GM12892 (cell line): ENCODE measurements around the gene CTDSP1. TPM values are rescaled to one million over a fixed set of nuclear protein-coding genes. Genes with fewer than 3 reads are reported as not detected.

Source experiments
- DNase-seq: peaks from one replicate; pipeline ENCODE4 v3.0.0; 2011; ENCODE audit not compliant: insufficient read length
- FAIRE-seq: peaks from 2 replicates; lab custom pipeline; 2011; peaks lifted over from hg19 to GRCh38; lab: Jason Lieb, UNC
- POLR2A ChIP-seq: IDR thresholded peaks from 2 replicates; pipeline ENCODE4 v1.6.1; 2011; ENCODE audit warnings: low read depth, low read length, control low read depth
- POLR2AphosphoS5 ChIP-seq: IDR thresholded peaks from 2 replicates; pipeline ENCODE4 v1.6.1; 2011; ENCODE audit warnings: low read depth, low read length, control low read depth
- TAF1 ChIP-seq: IDR thresholded peaks from 2 replicates; pipeline ENCODE4 v1.6.1; 2011; ENCODE audit warnings: low read depth, mild to moderate bottlenecking, control low read depth, low read length, borderline replicate concordance
- polyA plus RNA-seq: library from polyadenylated mRNA; unstranded; fragments of >200 nt; gene quantifications from one replicate; pipeline ENCODE4 v1.2.1, GENCODE V29; 2012; ENCODE audit warnings: missing spikeins, inconsistent platforms; ENCODE audit not compliant: missing spikeins

Gene CTDSP1, protein sequence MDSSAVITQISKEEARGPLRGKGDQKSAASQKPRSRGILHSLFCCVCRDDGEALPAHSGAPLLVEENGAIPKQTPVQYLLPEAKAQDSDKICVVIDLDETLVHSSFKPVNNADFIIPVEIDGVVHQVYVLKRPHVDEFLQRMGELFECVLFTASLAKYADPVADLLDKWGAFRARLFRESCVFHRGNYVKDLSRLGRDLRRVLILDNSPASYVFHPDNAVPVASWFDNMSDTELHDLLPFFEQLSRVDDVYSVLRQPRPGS
- 32.1 TPM for polyA plus RNA-seq

DNA sequence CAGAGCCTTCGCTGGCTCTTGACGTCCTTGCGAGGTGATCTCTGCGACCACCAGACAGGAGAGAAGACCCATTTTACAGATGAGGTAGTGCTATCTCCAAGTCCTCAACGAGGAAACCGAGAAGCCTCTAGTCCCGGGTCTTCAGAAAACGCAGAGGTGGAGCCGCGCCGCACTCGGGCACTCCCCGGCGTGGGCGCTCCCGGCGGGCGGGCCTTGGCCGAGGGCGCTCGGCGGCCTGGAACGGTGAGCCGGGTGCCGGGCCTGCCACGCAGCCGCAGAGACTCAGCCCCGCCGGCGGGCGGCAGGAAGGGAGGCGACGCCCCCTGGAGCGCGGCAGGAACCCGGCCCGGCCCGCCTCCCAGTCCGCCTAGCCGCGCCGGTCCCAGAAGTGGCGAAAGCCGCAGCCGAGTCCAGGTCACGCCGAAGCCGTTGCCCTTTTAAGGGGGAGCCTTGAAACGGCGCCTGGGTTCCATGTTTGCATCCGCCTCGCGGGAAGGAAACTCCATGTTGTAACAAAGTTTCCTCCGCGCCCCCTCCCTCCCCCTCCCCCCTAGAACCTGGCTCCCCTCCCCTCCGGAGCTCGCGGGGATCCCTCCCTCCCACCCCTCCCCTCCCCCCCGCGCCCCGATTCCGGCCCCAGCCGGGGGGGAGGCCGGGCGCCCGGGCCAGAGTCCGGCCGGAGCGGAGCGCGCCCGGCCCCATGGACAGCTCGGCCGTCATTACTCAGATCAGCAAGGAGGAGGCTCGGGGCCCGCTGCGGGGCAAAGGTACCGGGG, at the start of gene CTDSP1:
CTDSP1 (plus strand) TSS at position 478 of the 776 bp plus-strand sequence; CDS start at position 701, 223 bp downstream.
- TF ChIP-seq TAF1 (no peak), POLR2A (0 out of 2 replicates have a peak, but pooled peaks have one; percentile 40)
- FAIRE-seq, result peak; percentile 97
- peak; percentile 89 for DNase-seq

DNA sequence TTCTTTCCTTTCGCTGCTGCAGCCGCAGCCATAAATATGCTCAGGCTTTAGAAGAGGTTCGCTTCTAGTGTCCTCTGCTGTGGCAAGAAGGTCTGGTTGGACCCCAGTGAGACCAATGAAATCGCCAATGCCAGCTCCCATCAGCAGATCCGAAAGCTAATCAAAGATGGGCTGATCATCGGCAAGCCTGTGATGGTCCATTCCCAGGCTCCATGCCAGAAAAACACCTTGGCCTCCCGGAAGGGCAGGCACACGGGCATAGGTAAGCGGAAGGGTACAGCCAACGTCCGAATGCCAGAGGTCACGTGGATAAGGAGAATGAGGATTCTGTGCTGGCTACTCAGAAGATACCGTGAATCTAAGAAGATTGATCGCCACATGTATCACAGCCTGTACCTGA, 45.6 kb upstream of the CTDSP1 start:
- DNase-seq (no peak), FAIRE-seq (no peak)
- no peak for TF ChIP-seq POLR2AphosphoS5
- TF ChIP-seq POLR2A, result no peak
- TF ChIP-seq TAF1, result no peak

DNA sequence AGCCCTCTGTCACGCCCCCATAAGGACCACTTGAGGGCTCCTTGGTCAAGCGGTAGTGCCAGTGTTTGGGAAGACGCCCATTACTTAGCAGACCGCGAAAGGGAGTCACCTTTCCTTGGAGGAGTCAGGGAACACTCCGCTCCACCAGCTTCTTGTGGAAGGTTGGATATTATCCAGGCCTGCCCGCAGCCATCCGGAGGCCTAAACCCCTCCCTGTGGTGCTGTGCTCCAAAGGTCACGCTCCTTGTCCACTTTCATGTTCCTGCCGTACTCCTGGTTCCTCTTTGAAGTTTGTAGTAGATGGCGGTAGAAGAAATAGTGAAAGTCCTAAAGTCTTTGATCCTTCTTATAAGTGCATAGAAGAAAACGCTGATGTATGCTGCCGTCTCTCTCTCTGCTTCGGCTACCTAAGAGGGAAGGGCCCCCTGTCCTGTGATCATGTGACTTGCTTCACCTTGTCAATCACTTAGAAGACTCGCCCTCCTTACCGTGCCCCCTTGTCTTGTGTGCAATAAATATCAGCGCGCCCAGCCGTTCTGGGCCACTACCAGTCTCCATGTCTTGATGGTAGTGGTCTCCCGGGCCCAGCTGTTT, 44.7 kb upstream of the CTDSP1 start:
- DNase-seq, result no peak
- TF ChIP-seq TAF1, result no peak
- TF ChIP-seq POLR2A, result no peak
- TF ChIP-seq POLR2AphosphoS5, result no peak
- no peak for FAIRE-seq

DNA sequence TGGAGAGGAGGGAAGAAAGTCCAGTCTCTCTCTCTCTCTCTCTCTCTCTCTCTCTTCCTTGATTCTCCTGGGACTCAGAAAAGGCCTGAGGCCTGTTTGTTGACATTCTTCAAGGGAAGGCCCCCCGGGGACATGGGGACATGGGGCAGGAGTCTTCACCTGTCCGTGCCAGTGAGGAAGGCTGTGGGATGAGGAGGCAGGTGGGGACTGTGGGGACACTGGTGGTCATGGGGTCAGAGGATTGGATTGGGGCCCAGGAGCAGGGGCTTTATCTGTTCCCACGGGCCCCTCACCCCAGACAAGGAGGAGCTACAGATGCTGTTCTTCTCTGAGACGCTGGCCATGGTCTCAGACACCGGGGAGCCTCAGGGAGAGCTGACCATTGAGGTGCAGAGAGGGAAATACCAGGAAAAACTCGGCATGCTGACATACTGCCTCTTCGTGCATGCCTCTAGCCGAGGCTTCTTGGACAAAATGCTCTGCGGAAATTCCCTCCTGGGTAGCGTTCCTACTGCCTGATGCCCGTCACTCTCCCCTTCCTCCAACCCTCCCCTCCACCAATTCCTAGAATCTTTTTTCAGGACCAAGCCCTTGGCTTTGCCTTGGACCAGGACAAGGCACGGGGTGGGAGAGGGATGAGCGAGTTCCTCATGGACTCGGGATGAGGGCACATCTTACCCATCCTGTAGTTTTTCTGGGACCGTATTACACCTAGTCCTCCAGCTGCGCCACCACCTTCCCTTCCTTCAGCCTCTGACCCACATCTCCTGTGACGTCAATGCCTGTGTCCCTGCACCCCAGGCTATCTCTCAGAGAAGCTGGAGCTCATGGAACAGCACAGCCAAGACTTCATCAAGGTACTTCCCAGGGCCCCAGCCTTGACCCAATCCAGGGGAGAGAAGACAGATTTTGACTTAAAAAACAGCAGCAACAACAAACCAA, 42.2 kb upstream of the CTDSP1 start:
- FAIRE-seq (no peak), DNase-seq (no peak)
- TF ChIP-seq TAF1, result no peak
- no peak for TF ChIP-seq POLR2AphosphoS5
- TF ChIP-seq POLR2A, result no peak

DNA sequence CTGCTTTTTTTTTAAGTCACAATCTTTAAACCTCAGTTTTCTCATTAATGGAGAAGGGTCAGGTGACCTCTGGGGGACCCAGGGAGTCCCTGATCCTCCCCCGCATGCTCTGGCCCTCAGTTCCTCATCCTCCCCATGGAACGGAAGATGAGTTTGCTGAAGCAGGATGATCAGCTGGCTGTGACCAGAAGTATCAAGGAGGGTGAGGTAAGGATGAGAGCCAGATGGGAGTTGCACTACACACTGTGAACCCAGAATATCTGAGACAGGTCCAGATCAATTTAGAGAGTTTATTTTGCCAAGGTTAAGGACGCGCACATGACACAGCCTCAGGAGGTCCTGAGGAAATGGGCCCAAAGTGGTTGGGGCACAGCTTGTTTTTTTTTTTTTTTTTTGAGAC, 39.2 kb upstream of the CTDSP1 start:
- DNase-seq, result no peak

DNA sequence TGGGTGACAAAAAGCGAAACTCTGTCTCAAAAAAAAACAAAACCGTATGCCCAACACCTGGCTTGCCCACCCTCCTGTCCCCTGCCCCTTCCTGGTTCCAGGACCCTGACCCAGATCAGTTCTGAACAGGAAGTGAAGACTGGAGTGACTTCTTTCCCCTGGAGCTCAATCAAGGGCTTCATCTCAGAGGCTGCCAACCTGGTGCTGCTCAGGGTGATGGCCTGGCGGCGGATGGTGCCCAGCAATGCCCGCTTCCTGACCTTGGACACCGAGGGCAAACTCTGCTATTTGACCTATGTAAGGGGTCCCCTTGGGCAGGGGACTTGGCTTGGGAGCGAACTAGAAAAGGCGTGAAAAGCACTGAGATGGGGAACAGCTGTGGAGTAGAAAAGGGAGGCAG, 37.1 kb upstream of the CTDSP1 start:
- no peak for FAIRE-seq
- no peak for DNase-seq
- no peak for TF ChIP-seq TAF1
- TF ChIP-seq POLR2A, result no peak
- TF ChIP-seq POLR2AphosphoS5, result no peak

More for the DNA sequence above, 39.2 kb upstream of the CTDSP1 start:
- no peak for TF ChIP-seq POLR2A
- no peak for TF ChIP-seq POLR2AphosphoS5
- no peak for TF ChIP-seq TAF1
- FAIRE-seq, result no peak

DNA sequence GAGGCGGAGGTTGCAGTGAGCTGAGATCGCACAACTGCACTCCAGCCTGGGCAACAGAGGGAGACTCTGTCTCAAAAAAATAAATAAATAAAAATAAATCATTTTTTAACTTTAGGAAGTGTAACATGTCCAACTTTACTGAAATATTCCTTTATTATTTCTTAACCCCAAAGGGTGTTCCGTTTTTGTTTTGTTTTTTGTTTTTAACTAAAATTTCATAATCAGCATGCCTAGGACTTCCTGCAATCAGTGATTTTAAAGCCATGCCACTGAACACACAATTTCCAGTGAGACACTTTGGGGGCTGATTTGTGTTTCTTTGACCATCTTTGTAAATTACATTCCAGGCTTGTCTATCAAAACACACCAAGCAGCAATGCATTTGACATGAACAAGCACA, 35.9 kb upstream of the CTDSP1 start:
- FAIRE-seq (no peak), DNase-seq (no peak)
- TF ChIP-seq POLR2A, result no peak
- no peak for TF ChIP-seq POLR2AphosphoS5
- no peak for TF ChIP-seq TAF1

DNA sequence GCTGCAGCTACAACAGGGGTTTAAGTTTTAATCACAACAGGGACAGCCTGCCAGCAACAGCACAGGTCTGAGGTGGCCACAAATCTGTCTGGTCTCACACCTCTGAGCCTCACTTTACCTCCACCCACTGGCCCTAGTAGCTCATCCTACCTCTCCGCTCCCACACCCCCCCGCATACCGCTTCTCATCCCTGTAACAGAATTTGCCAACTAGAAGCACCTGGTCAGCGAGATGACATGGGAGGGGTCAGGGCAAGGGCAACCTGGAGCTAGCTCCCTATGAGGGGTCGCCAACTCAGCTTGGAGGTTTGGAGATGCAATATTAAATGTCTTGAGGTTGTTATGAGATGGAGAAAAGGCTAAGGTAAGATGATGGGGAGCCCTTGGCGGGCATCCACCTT, 35.5 kb upstream of the CTDSP1 start:
- no peak for TF ChIP-seq TAF1
- TF ChIP-seq POLR2AphosphoS5, result no peak
- no peak for TF ChIP-seq POLR2A
- DNase-seq (no peak), FAIRE-seq (no peak)

DNA sequence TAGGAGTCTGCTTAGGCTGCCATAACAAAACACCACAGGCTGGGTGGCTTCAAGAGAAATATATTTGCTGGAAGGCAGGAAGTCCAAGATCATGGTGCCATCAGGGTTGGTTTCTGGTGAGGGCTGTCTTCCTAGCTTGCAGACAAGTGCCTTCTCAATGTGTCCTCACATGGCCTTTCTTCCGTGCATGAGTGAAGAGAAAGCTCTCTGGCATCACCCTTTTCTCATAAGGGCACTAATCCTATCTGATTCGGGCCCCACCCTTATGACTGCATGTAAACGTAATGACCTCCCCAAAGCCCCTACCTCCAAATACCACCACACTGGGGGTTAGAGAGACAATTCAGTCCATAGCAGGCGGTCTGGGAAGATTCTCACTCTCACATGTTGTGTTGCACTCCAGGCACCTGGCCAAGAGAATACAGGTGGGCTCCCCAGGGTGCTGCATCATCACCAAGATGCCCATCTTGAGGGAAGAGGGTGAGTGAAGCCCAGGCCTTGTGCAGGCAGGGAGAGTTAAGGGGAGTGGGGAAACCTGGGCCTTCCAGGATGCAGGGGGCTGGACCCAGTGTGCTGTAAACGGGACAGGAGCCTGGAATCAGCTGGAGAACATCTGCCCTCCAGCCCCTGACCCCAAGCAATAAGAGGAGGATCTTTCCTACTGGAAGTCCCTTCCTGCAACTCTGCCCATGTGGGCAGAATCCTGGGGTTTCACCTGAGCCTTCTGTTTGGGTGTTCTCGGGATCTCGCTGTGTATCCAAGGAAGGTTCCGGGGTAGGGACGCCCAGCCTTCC, 32.9 kb upstream of the CTDSP1 start:
- FAIRE-seq, result peak; percentile 56
- TF ChIP-seq POLR2AphosphoS5, result no peak
- no peak for TF ChIP-seq TAF1
- no peak for DNase-seq
